ENCODE results near the gene TPPP3.
A peak's percentile ranks its signal among the peaks of the same experiment; 100 is the strongest.
"Not testable (repeated sequence)": the region's sequence is repeated elsewhere in the genome, so short reads cannot be mapped to it uniquely, and the experiment has no call there.

TPPP3 gene

DNA sequence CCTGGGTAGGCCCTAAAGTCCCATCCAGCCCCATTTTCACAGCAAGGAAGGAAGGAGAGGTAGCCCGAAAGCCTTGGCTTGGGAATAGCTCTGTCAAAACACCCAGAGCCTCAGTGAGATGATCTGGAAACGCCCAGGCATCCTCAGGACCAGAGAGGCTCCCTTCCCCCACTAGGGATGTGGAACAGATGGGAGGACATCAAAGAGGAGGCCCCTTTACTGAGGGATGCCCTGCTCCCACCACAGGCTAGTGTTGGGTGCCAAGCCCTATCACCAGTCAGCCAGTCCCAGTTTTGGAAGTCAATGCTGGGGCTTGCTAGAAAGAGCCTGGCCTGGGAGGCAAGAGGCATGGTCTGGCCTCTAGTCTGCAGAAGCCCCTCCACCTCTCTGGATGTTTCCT, 4.7 kb downstream of the TPPP3 start:
- DNase-seq, result no peak

DNA sequence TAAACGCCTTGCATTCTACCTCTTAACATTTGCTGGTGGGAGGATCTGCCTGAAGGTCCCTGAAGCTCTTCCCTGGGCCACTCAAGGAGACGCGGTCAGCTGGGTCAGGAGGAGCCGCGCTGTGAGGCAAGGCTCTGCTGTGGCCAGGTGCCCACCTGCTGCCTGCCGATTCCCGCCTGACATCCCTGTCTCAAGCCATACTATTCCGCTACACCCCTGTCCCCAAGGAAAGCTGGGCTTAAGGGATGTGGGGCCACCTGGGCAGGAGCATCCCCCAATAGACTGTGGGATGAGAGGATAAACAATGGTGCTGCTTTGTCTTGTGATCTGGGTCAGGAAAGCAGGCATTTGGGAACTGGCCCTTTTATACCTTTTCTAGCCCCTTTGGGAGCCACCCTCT, 5.1 kb downstream of the TPPP3 start:
- DNase-seq, result no peak

DNA sequence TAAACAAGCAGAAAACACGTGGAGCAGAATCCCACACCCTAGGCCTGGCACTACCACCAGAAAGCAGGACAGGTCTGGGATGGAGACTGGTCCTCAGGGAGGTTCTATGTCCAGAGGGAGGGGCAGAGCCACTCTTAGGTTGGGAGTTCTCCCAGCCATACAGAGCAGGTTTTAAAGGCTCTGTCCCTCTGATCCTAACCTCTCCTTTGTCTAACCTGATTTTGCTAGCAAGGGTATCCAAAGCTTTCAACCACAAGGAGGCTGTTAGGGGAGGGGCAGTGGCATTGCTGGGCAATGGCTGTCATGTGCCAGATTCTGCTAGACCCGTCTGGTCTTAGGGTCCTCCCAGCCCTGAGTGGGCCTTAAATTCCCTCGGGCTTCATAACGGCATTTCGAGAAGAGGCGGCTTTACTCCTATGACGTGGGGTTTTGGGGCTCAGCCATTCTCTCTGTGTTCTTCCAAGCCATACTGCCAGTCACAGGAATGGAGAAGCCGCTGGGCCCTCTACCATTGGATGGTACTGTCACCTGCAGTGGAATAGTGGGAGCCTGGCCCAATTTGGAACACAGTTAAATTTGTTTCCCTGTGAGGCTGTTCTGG, 5.7 kb downstream of the TPPP3 start:
- no peak for DNase-seq

DNA sequence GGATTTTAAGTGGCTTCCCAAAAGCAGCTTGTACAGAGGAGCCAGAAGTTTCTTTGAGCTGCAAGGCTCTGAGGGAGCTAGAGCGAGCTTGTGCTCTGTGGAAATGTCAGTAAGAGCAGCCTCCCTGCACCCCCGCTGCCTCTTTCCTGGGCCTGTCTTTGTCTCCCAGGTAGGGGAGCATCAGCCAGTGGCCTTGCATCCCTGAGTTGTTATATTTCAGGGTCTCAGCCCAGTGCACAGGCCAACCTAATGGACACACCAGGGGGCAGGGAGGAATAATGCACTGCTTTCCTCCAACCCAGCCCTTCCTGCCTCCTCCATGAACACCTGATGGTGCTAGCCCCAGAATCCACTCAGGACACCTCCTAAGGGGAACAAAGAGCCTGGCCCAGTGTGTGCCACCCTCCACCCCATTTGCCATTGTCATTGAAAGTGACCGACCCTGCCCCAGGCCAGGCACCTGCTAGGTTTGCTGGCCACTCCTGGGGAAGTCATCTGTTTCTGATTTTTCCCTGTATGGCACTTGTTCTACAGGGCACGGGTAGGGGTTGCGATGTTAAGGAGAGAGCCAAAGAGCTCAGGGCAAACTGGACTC, 6.3 kb downstream of the TPPP3 start:
- no peak for DNase-seq

DNA sequence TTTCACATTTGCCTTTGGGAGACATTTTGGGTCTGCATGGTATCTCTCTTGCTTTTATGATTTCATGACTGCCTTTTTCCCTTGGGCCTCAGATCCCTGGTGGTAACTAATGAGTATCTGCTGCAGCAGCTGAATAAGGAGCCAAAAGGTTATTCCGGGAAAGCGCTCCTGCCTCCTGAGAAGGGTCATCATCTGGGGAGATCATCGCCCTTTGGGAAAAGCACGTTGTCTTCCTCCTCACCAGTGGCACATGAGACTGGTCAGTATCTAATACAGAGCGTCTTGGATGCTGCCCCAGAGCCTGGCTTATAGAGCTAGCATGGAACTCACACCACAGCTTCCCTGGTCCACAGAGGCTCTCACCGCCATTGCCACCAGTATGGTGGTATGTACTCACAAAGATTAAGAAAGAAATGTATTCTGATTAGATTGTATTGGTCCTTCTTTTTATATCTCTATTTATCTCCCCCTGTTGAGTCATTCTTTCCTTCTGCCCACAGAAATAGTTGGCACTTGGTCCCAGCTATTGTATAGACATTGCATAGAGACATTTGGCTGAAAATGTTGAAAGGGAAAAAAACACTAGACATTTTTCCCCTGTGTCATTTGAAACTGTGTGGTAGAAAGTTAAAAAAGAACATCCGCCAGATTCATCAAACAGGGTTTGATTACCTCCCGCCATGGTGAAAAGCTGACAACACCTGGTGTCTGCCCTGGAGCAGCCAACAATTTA, 8.4 kb downstream of the TPPP3 start:
- no peak for DNase-seq

DNA sequence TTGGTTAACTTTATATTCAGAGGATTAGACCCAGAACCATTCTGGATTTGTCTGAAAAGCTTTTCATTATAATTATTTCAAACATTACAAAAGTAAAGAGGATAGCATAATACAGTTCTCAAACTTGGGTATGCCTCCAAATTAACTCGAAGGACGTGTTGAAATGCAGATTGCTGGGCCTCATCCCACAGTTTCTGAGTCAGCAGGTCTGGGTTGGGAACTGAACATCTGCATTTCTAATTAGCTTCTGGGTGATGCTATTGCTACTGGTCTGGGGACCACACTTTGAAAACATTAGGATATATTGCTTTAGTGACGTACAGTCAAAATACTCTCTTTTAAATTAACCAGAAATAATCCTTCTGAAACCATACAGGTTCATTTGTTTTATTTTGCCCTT, 10.0 kb downstream of the TPPP3 start:
- DNase-seq, result no peak

DNA sequence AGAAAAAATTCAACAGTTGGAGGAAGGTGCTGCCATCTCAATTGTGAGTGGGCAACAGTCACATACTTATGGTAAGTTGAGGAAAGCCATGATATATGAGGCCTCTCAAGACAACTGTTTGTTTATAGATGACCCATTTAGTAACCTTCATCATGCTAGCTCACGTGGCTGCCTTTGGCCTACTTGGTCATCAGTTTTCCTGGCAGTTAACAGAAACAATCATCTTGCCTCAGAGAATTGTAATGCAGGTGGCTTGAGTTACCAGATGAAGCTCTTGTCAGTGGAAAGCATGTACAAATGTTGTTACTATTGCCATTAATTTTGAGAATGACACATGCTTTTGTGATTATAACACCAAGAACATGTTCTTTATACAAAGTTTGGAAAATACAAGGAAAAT, 14.7 kb downstream of the TPPP3 start:
- DNase-seq, result no peak

DNA sequence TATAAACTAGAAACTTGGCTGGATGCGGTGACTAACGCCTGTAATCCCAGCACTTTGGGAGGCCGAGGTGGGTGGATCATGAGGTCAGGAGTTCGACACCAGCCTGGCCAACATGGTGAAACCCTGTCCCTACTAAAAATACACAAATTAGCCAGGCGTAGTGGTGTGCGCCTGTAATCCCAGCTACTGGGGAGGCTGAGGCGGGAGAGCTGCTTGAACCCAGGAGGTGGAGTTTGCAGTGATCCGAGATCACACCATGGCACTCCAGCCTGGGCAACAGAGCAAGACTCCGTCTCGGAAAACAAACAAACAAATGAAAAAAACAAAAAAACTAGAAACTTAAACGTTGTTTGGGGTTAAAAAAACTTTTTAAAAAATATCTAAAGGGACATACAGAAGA, 17.3 kb downstream of the TPPP3 start:
- DNase-seq, result not testable (repeated sequence)

DNA sequence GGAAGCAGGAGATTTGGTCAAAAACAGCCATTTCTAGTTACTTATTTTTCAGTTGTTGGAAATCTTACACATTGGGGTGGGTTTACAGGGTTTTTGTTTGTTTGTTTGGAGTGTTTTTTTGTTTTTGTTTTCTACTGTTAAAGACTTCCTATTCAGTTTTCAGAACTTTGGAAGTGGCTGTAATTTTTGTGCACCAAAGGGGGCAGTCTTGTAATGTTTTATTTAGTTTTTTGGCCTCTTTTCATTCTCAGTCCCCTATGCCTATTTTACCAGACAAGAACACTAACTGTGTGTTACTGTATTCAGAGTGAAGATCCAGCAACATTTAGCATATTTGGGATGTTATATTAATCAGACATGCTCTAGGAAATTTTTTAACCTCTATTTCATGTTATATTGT, 20.6 kb downstream of the TPPP3 start:
- DNase-seq, result peak; percentile 50

DNA sequence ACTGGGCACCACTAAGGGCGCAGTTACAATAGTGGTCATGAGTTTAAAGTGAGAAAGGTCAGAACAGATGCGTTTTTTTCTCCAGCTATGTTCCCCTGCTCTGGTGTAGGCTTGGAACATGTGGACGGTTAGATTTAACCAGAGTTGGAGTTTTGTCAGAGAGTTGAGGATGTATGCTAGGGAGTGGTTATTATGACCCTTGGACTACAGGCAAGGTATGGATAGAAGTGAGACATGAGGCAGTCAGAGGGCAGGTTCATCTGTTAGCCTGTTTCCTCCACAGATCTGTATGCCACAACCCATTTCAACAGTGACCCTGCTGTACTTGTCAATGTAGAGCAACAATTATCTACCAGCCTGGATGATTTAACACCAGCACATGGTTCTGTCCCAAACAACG, 22.6 kb downstream of the TPPP3 start:
- no peak for DNase-seq

DNA sequence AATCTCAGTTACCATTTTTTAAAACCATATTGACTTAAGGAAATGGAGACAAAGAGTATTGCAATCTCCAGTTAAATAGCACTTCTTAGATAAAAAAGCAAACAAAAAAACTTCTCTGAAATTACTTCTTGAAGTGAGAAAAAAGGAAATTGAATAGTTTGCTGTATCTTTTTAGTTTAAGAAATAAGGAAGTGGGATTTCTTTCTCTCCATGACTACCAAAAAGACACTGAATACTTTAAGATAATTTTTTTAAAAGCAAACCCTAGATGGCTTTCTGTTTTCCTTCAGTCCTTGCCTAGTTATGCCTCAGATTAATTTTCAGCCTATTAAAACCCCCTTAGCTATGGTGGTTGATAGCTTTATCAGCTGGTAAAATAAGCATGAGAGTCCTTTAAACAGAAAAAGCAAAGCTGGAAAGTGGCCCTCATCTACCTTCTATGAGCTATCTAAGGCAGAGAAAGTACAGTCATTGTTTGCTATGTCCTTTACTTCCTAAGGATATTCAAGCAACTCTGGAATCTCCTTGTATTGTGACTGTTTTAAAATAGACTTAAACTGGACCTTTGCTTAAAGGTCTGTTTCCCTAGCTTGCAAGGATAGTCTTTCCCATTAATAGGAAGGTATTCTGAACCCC, 28.6 kb downstream of the TPPP3 start:
- peak; percentile 12 for DNase-seq

DNA sequence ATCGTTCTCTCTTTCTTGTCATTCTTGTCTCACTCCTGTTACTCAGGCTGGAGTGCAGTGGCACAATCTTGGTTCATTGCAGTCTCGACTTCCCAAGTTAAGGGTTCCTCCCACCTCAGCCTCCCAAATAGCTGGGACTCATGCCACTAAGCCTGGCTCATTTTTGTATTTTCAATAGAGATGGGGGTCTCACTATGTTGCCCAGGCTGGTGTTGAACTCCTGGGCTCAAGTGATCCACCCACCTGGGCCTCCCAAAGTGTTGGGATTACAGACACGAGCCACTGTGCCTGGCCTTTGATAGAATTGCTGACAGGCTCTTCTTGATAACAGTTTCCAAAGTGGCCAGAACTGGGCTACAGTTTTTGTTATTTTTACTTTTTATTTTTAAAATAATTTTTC, 32.3 kb downstream of the TPPP3 start:
- no peak for DNase-seq

DNA sequence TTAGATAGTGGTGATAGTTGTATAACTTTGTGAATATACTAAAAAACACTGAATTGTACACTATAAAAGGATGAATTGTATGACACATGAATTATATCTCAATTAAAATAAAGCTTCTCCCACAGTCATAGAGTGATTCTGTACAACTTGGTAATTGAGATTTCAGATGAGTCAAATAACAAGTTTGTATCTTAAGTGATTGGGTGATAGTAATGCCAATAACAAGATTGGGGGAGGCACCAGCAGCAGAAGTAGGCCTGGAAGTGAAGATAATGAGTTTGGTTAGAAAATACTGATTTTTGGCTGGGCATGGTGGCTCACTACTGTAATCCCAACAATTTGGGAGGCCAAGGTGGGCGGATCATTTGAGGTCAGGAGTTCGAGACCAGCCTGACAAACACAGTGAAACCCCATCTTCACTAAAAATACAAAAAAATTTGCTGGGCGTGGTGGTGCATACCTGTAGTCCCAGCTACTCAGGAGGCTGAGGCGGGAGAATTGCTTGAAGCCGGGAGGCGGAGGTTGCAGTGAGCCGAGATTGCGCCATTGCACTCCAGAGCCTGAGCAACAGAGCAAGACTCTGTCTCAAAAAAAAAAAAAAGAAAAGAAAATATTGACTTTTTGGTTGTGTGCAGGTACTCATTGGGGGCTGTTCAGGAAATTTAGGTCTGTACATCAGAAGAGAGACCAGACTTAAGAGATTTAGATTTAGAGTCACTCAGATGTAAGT, 33.6 kb downstream of the TPPP3 start:
- DNase-seq, result peak; percentile 18

DNA sequence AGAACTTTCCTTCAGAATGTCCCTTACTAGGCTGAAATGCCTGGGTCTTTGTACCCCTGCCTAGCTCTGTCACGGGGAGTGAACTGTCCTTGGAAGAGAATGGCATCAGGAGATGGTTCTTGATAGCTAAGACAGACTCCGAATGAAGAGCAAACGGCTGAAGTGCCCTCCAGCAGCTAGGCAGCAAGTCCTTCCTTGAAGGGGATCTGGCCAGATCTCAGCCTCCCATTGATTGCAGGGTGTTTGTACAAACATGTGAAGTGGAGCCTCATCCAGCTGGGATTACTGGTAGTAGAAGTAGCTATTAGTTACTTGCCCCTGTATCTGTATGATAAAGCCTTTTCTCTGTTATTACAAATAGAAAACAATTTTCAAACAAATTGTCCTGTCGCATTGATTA, 35.7 kb downstream of the TPPP3 start:
- no peak for DNase-seq

DNA sequence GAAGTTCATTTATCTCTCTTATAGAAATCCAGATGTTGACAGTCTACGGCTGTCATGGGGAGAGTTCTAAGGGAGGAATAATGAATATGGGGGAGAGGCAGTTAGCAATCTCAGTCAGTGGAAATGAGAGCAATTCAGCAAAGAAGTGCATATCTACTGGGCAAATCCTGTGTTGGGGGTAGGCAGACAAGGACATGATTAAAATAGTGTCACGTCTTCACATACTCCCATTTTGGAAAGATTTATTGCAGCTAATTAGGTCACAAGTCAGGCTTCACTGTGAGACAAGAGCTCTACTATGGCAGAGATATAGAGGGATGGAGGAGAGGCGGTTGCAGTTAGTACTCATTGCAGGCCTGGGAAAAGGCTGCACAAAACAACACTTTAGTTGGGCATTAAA, 36.9 kb downstream of the TPPP3 start:
- DNase-seq, result no peak

DNA sequence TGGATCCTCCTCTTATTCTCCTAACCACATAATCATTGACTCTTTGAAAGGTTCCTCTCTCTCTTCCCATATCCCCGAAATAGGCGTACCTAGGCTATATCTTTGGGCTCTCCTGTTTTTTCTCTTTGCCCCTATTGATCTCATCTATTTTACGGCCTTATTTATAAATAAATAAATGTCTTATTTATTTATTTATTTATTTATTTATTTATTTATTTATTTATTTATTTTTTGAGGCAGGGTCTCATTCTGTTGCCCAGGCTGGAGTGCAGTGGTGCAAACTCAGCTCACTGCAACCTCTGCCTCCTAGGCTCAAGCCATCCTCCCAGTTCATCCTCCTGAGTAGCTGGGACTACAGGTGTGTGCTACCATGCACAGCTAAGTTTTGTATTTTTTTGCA, 40.8 kb downstream of the TPPP3 start:
- DNase-seq, result not testable (repeated sequence)

DNA sequence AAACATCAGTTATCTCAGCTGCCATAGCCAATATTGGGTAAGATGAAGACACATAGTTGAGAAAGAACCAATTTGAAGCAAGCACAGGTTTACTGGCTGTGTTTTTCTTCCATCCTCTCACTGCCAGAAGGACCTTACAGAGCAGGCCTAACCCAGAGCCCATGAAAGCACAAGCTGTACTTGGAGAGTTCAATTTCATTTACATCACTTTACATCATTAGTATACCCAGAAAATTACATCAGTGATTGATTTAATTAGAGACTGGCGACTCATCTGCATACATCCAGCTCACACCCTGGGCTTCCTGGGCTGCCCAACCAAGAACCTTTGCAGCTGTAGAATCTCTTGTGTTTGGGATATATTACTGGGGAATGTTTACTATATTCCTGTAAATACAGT, 43.0 kb downstream of the TPPP3 start:
- no peak for DNase-seq

DNA sequence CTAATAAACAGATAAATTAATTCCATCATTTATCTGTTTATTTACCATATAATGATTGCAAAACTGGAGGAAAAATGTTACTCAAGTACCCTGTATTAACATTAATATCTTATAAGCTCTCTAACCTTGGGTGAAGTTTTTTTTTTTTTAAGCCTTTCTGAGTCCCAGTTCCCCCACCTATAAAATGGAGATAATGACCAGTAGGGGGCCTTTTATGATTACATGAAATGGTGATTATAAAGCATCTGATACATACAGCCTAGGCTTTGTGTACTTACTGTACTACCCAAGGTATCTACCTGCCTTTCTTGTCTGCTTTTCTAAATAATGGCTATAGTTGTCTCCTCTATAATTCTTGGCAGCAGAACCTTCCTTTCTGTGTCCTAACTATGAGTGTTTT, 44.1 kb downstream of the TPPP3 start:
- peak; percentile 87 for DNase-seq

DNA sequence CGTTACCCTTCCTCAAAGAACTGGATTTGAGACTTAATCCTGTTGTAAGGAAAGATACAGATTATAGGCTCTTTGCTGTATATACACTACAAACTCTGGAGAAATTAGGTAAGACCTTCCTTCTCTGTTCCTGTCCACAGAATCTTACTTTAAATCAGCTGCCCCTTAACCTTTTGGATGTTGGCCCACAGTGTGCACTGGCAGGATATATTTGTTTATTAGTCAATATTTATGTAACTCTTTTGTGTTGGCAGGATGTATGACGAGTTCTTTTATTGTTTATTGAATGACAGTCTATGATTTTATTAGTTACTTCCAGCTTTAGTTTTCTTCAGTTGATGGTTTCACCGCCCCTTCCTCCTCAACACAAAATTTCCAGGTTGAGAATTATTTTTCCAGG, 47.0 kb downstream of the TPPP3 start:
- DNase-seq, result no peak

DNA sequence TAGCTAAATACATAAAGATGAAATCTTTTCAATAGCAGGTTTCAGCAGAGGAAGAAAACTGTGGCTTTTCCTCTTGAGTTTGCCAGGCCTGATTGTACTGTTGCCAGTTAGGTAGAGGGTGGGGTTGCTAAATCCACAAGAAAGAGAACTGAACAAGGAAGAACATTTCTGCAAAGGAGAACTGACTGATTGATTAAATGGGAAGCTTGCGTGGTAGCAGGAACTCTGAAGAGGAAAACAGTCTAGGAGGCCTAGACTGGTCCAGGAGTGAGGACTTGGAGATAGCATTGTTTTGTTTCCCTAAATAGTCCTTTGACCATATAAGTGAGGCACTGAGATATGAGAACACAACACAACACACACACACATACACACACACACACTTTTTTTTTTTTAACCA, 47.9 kb downstream of the TPPP3 start:
- no peak for DNase-seq

DNA sequence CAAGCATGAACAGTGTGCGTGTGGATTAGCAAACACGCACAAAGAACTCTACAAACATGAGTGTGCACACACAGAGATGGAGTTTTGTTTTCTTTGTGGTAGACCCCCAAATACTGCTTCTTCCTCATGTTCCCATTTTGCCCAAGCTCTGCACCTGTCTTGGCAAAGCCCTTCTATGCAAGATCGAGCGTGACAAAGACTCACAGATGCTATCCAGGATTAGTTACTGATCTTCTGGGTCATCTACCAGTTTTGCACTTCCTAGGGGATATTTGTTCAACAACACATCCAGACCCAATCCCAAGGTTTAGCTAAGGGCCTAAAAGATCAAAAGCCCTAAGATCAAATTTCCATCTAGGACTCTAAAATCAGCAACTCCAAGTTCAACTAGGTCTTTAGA, 50.7 kb downstream of the TPPP3 start:
- no peak for DNase-seq

DNA sequence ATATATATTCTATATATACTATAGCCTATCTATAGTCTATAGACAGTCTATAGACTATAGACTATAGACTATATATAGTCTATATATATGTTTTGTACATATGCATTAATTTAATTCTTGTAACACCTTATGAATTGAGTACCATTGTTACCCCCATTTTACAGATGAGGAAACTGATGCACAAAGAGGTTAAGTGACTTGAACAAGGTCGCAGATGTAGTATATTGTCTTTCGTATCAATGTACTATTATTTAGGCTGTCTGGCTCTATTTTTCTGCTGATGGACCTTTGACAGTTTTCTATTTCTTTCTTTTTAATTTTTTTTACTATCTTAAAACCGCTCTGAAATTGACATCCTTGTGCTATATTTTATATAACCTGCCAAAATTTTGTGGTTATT, 52.0 kb downstream of the TPPP3 start:
- DNase-seq, result no peak
